ENCODE measurements around the gene F2RL2.

Gene F2RL2, protein sequence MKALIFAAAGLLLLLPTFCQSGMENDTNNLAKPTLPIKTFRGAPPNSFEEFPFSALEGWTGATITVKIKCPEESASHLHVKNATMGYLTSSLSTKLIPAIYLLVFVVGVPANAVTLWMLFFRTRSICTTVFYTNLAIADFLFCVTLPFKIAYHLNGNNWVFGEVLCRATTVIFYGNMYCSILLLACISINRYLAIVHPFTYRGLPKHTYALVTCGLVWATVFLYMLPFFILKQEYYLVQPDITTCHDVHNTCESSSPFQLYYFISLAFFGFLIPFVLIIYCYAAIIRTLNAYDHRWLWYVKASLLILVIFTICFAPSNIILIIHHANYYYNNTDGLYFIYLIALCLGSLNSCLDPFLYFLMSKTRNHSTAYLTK

DNA sequence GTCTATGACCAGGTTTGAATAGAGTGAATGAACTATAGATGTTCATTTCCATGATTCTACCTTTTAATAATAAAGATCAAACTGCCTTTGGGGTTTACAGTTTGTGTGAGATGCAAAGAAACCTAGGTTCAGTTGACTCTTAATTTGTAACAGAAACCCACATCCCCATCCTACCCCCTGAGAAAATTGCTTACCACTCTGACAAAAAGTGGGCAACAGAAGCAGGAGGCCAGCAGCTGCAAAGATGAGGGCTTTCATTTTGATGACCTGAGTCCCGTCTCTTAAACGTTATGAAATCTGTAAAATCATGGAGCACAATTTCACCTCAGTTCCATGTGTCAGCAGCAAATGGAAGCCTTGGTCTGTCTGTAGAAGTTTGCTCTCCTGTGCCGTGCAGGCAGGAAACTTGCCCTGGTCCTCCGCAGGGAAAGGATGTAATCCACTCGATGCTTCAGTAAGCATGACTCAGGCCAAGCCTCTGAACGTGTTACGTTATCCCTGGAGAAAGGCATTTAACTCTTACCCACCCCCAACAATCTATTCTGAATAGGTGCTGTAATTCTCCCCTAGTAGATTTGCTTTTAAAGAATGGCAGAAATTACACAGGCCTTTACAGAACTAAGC is at the start of gene F2RL2:
F2RL2 (minus strand) TSS at position 431 of the 624 bp plus-strand sequence; CDS start at position 258, 173 bp downstream.
- WGBS (ENCODE audit: insufficient coverage, insufficient read length): no CpG with 5 or more reads among the region's 7 CpGs
- no peak within 1 kb of the TSS for H3K4me3 ChIP-seq (ENCODE audit: low read length)
- H3K27me3 ChIP-seq (ENCODE audit: control insufficient read depth, insufficient read depth, low read length): no peaks in the 10 kb centered on the region
- H3K4me1 ChIP-seq (ENCODE audit: control insufficient read depth, insufficient read depth, low read length): 0 out of 2 replicates have a peak, but pooled peaks cover 3% of the 10 kb centered on the region
- no peak for DNase-seq (ENCODE audit: low read depth, low spot score)
- H3K9me3 ChIP-seq (ENCODE audit: control insufficient read depth, insufficient read depth, low read length): no peaks in the 10 kb centered on the region
- H3K36me3 ChIP-seq (ENCODE audit: control insufficient read depth, insufficient read depth, low read length): no peaks in the 10 kb centered on the region
- no peak within 1 kb of the TSS for H3K27ac ChIP-seq (ENCODE audit: low read length)

DNA sequence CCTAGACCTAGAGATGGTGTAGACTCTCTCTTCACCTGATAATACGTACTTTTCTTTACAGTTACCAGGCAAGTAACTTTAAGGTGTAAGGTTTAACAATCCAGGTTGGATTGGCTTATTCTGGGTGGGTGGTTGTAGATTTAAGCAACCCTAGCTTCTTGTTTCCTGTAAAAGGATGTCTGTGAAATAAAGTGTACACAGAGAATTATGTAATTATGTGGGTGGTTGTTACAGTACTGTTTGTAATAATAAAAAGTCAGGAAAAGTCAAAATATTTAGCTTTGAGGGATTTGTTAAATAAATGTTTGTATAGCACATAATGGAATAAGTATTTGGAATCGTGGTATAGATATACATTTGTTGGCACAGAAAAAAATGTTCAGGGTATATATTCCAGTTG is 49.0 kb upstream of the F2RL2 start:
- 100% methylated on average over 1 of the region's 2 CpGs for WGBS (ENCODE audit: insufficient coverage, insufficient read length)
- Histone ChIP-seq H3K4me3 (ENCODE audit: low read length) (no peak overlapping the region), H3K36me3 (ENCODE audit: control insufficient read depth, insufficient read depth, low read length) (peaks cover 3% of the 10 kb centered on the region; the same call in 1 of the 2 replicates), H3K9me3 (ENCODE audit: control insufficient read depth, insufficient read depth, low read length) (no peaks in the 10 kb centered on the region), H3K27ac (ENCODE audit: low read length) (no peak overlapping the region), H3K27me3 (ENCODE audit: control insufficient read depth, insufficient read depth, low read length) (no peaks in the 10 kb centered on the region), H3K4me1 (ENCODE audit: control insufficient read depth, insufficient read depth, low read length) (no peaks in the 10 kb centered on the region)
- DNase-seq (ENCODE audit: low read depth, low spot score): no peak

DNA sequence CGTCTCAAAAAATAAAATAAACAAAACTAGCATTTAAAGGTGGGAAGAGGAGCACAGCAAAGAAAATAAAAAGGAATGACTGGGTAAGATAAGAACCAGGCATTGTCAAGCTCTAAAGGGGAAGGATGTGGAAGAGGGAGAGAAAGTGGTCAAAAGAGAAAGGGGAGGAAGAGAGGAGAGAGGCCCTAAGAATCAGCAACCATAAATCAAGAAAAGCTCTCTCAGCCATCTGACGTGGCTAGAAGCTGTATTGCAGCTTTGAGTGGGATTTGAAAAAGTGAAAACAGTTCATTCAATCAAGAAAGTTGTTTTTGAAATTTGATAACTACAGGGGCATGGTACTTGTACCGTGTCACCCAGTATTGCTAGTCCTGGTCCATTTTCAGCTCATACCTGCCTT is 47.3 kb upstream of the F2RL2 start:
- no peak for DNase-seq (ENCODE audit: low read depth, low spot score)
- no CpG with 5 or more reads among the region's 3 CpGs for WGBS (ENCODE audit: insufficient coverage, insufficient read length)
- Histone ChIP-seq H3K27me3 (ENCODE audit: control insufficient read depth, insufficient read depth, low read length) (no peaks in the 10 kb centered on the region), H3K9me3 (ENCODE audit: control insufficient read depth, insufficient read depth, low read length) (no peaks in the 10 kb centered on the region), H3K36me3 (ENCODE audit: control insufficient read depth, insufficient read depth, low read length) (peaks cover 3% of the 10 kb centered on the region; the same call in 1 of the 2 replicates), H3K27ac (ENCODE audit: low read length) (no peak overlapping the region), H3K4me1 (ENCODE audit: control insufficient read depth, insufficient read depth, low read length) (no peaks in the 10 kb centered on the region), H3K4me3 (ENCODE audit: low read length) (no peak overlapping the region)

DNA sequence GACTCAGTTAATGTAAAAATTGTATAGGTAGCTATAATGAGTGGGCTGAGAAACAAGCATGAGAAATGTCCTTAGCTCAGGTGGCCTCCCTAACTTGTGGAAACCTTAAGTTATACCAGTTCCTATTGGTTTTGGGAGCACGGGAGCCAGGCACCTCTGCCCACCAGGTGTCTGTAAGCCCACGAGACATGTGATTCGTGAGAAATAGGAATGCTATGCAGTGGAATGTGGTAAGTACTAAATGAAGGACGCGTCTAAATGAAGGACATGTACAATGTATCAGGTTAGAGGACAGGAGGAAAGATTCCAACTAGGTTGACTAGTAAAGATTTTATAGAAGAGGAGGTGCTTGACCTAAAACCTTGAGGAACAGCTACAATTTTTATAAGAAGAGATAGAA is 46.0 kb upstream of the F2RL2 start:
- no peaks in the 10 kb centered on the region for H3K36me3 ChIP-seq (ENCODE audit: control insufficient read depth, insufficient read depth, low read length)
- H3K9me3 ChIP-seq (ENCODE audit: control insufficient read depth, insufficient read depth, low read length): no peaks in the 10 kb centered on the region
- H3K4me3 ChIP-seq (ENCODE audit: low read length): no peak overlapping the region
- no peak for DNase-seq (ENCODE audit: low read depth, low spot score)
- H3K4me1 ChIP-seq (ENCODE audit: control insufficient read depth, insufficient read depth, low read length): no peaks in the 10 kb centered on the region
- no CpG with 5 or more reads among the region's 5 CpGs for WGBS (ENCODE audit: insufficient coverage, insufficient read length)
- H3K27ac ChIP-seq (ENCODE audit: low read length): no peak overlapping the region
- no peaks in the 10 kb centered on the region for H3K27me3 ChIP-seq (ENCODE audit: control insufficient read depth, insufficient read depth, low read length)

DNA sequence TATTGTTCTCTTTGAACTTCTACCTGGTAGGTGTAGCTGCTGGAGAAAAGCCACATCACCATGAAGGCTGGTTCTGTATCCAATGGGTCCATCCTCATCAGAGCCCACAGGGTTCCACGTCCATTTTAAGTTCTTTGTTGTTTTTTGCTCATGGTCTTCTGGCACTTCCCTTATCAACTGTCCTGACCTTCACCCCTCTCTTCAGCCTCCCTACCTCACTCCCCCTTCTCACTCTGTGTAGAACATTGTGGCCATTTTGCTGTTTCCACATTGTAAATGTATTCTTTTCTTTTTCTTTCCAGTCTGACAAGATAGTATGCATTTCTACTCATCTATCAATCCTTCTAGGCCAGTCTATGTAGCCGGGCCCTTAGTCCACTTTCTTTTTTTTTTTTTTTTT is 44.3 kb upstream of the F2RL2 start:
- WGBS (ENCODE audit: insufficient coverage, insufficient read length): no CpG with 5 or more reads among the region's 2 CpGs
- H3K27ac ChIP-seq (ENCODE audit: low read length): no peak overlapping the region
- no peaks in the 10 kb centered on the region for H3K27me3 ChIP-seq (ENCODE audit: control insufficient read depth, insufficient read depth, low read length)
- no peaks in the 10 kb centered on the region for H3K36me3 ChIP-seq (ENCODE audit: control insufficient read depth, insufficient read depth, low read length)
- H3K9me3 ChIP-seq (ENCODE audit: control insufficient read depth, insufficient read depth, low read length): no peaks in the 10 kb centered on the region
- H3K4me1 ChIP-seq (ENCODE audit: control insufficient read depth, insufficient read depth, low read length): no peaks in the 10 kb centered on the region
- H3K4me3 ChIP-seq (ENCODE audit: low read length): no peak overlapping the region
- no peak for DNase-seq (ENCODE audit: low read depth, low spot score)

DNA sequence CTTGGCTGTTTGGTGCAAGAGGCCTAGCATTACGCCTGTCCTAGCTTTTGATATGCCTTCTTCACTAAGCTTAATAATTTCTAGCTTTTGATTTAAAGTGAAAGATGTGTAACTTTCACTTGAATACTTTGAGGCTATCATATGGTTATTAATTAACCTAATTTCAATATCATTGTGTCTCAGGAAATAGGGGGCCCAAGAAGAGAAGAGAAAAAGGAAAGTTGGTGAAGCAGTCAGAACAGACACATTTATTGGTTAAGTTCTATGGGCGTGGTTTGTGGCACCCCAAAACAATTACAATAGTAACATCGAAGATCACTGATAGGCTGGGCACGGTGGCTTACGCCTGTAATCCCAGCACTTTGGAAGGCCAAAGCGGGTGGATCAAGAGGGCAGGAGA is 40.9 kb upstream of the F2RL2 start:
- no peak overlapping the region for H3K27ac ChIP-seq (ENCODE audit: low read length)
- no peak for DNase-seq (ENCODE audit: low read depth, low spot score)
- no peaks in the 10 kb centered on the region for H3K36me3 ChIP-seq (ENCODE audit: control insufficient read depth, insufficient read depth, low read length)
- no peaks in the 10 kb centered on the region for H3K9me3 ChIP-seq (ENCODE audit: control insufficient read depth, insufficient read depth, low read length)
- no peaks in the 10 kb centered on the region for H3K4me1 ChIP-seq (ENCODE audit: control insufficient read depth, insufficient read depth, low read length)
- H3K27me3 ChIP-seq (ENCODE audit: control insufficient read depth, insufficient read depth, low read length): no peaks in the 10 kb centered on the region
- WGBS (ENCODE audit: insufficient coverage, insufficient read length): no CpG with 5 or more reads among the region's 6 CpGs
- H3K4me3 ChIP-seq (ENCODE audit: low read length): no peak overlapping the region

DNA sequence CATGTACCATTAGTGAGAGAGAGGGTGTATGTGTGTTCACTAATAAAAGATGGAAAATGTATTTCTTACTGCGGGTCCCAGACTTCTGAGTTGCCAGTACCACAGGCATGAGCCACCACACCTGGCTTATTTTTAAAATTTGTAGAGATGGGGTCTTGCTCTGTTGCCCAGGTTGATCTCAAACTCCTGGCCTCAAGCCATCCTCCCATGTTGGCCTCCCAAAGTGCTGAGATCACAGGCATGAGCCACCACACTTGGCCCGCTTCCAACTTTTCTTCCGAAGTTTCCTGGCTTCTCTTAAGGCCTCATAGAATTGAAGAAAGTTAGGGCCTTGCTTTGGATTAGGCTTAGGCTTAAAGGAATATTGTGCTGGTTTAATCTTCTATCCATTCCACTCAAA is 40.4 kb upstream of the F2RL2 start:
- H3K36me3 ChIP-seq (ENCODE audit: control insufficient read depth, insufficient read depth, low read length): no peaks in the 10 kb centered on the region
- no peak overlapping the region for H3K4me3 ChIP-seq (ENCODE audit: low read length)
- no CpG with 5 or more reads among the region's 3 CpGs for WGBS (ENCODE audit: insufficient coverage, insufficient read length)
- no peaks in the 10 kb centered on the region for H3K4me1 ChIP-seq (ENCODE audit: control insufficient read depth, insufficient read depth, low read length)
- H3K9me3 ChIP-seq (ENCODE audit: control insufficient read depth, insufficient read depth, low read length): no peaks in the 10 kb centered on the region
- no peak overlapping the region for H3K27ac ChIP-seq (ENCODE audit: low read length)
- no peaks in the 10 kb centered on the region for H3K27me3 ChIP-seq (ENCODE audit: control insufficient read depth, insufficient read depth, low read length)
- no peak for DNase-seq (ENCODE audit: low read depth, low spot score)

DNA sequence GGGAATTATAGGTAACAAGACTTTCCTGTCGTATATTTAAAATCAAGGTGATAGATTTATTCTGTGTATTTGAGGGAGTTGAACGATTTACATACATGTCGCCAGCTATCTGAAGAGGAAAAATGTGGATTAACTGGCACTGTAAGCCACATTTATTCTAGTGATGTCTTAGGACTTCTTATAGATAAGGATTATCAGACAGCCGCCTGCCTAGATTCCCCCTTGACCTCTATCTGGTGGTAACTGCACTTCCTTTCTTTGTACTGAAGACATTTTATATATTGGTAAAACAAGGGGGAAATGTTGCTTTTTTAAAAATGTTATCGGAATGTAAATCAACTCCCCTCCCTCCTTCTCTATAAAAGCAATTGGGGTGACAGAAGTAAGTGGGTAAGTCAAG is 39.3 kb upstream of the F2RL2 start:
- Histone ChIP-seq H3K9me3 (ENCODE audit: control insufficient read depth, insufficient read depth, low read length) (no peaks in the 10 kb centered on the region), H3K4me1 (ENCODE audit: control insufficient read depth, insufficient read depth, low read length) (no peaks in the 10 kb centered on the region), H3K27me3 (ENCODE audit: control insufficient read depth, insufficient read depth, low read length) (no peaks in the 10 kb centered on the region), H3K4me3 (ENCODE audit: low read length) (no peak overlapping the region), H3K27ac (ENCODE audit: low read length) (no peak overlapping the region), H3K36me3 (ENCODE audit: control insufficient read depth, insufficient read depth, low read length) (no peaks in the 10 kb centered on the region)
- DNase-seq (ENCODE audit: low read depth, low spot score): no peak
- WGBS (ENCODE audit: insufficient coverage, insufficient read length): 100% methylated on average over 2 of the region's 5 CpGs

DNA sequence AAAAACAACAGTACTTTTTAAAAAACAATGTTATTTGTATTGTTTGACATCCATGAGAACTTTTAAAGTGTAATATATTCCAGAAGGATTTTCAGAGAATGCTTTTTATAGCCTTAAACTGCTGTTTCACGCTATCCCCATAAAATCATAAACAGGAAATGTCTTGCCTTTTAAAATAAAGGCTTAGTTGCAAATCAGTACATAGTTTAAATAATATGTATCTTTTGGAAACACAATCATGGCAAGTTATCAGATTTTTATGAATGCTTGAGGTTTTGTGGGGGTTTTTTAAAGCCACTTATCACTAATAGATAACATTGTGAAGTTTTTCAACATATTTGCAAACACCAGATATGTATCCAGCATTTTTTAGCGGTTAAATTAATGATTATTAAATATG is 37.2 kb upstream of the F2RL2 start:
- H3K9me3 ChIP-seq (ENCODE audit: control insufficient read depth, insufficient read depth, low read length): no peaks in the 10 kb centered on the region
- H3K4me1 ChIP-seq (ENCODE audit: control insufficient read depth, insufficient read depth, low read length): no peaks in the 10 kb centered on the region
- H3K27ac ChIP-seq (ENCODE audit: low read length): no peak overlapping the region
- H3K27me3 ChIP-seq (ENCODE audit: control insufficient read depth, insufficient read depth, low read length): no peaks in the 10 kb centered on the region
- no CpG with 5 or more reads among the region's 2 CpGs for WGBS (ENCODE audit: insufficient coverage, insufficient read length)
- DNase-seq (ENCODE audit: low read depth, low spot score): no peak
- no peak overlapping the region for H3K4me3 ChIP-seq (ENCODE audit: low read length)
- no peaks in the 10 kb centered on the region for H3K36me3 ChIP-seq (ENCODE audit: control insufficient read depth, insufficient read depth, low read length)

DNA sequence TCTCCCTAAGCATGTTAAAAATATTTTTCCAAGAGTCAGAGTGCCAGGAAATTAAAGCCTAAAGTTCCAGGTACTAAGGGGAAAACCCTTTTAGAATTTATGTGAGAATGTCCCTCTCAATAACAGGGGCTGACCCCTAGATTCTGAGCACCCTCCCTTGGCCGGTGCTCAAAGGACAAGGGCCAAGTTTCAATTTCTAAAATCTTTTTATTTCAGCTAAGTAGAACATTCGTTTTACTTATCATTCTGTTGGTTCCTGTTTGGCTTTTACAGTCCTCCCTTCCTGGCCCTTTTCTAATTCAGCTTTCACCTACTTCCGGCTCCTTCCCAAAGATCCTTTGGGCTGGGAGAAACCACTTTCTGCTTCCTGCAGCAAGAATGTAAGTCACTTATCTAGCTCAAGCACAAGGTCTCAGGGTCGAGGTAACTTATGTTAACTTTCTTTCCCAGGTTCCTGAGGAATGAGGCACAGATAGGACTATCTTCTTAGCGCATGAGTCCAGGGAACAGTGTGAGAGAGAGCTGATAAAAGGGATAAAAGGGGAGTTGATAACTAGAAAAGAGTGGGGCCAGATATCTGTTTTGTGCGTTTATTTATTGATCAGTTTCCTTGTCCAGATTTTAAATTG is 34.6 kb upstream of the F2RL2 start:
- WGBS (ENCODE audit: insufficient coverage, insufficient read length): no CpG with 5 or more reads among the region's 6 CpGs
- Histone ChIP-seq H3K4me1 (ENCODE audit: control insufficient read depth, insufficient read depth, low read length) (no peaks in the 10 kb centered on the region), H3K27me3 (ENCODE audit: control insufficient read depth, insufficient read depth, low read length) (no peaks in the 10 kb centered on the region), H3K27ac (ENCODE audit: low read length) (no peak overlapping the region), H3K4me3 (ENCODE audit: low read length) (no peak overlapping the region), H3K9me3 (ENCODE audit: control insufficient read depth, insufficient read depth, low read length) (no peaks in the 10 kb centered on the region), H3K36me3 (ENCODE audit: control insufficient read depth, insufficient read depth, low read length) (no peaks in the 10 kb centered on the region)
- no peak for DNase-seq (ENCODE audit: low read depth, low spot score)
